ENCODE data around the gene CERK.
A peak's percentile ranks its signal among the peaks of the same experiment; 100 is the strongest.

Gene CERK

GRCh38 chr22:46674906-46675305, 63.1 kb downstream of the CERK start:
- DNase-seq (ENCODE audit: low read depth in 1 of 2, low spot score in 1 of 2): no peak
- H3K4me3 ChIP-seq (replicated peaks; ENCODE audit: insufficient read depth, low read length): no peak overlapping the region
- H3K27me3 ChIP-seq (ENCODE audit: insufficient read depth, poor library complexity, severe bottlenecking): no peaks in the 10 kb centered on the region
- peak overlapping the region; percentile 66 for H3K27ac ChIP-seq (replicated peaks)
- TF ChIP-seq GABPA (IDR thresholded peaks at IDR 0.05; ENCODE audit: low read depth) (no peak), CTCF (IDR thresholded peaks at IDR 0.05; ENCODE audit: insufficient read depth, low read length) (no peak), REST (IDR thresholded peaks at IDR 0.05; ENCODE audit: insufficient replicate concordance, low read depth) (no peak), POLR2AphosphoS5 (IDR thresholded peaks at IDR 0.05; ENCODE audit: low read depth) (no peak), SPI1 (IDR thresholded peaks at IDR 0.05; ENCODE audit: borderline replicate concordance, low read depth) (no peak)

GRCh38 chr22:46674367-46674781, 63.7 kb downstream of the CERK start:
- H3K4me3 ChIP-seq (replicated peaks; ENCODE audit: insufficient read depth, low read length): no peak overlapping the region

GRCh38 chr22:46673662-46674236, 64.3 kb downstream of the CERK start:
- DNase-seq (ENCODE audit: low read depth in 1 of 2, low spot score in 1 of 2): no peak
- TF ChIP-seq CTCF (IDR thresholded peaks at IDR 0.05; ENCODE audit: insufficient read depth, low read length) (no peak), REST (IDR thresholded peaks at IDR 0.05; ENCODE audit: insufficient replicate concordance, low read depth) (no peak), GABPA (IDR thresholded peaks at IDR 0.05; ENCODE audit: low read depth) (no peak), SPI1 (IDR thresholded peaks at IDR 0.05; ENCODE audit: borderline replicate concordance, low read depth) (no peak), POLR2AphosphoS5 (IDR thresholded peaks at IDR 0.05; ENCODE audit: low read depth) (no peak)
- peak overlapping the region; percentile 66 for H3K27ac ChIP-seq (replicated peaks)
- no peaks in the 10 kb centered on the region for H3K27me3 ChIP-seq (ENCODE audit: insufficient read depth, poor library complexity, severe bottlenecking)
- no peak overlapping the region for H3K4me3 ChIP-seq (replicated peaks; ENCODE audit: insufficient read depth, low read length)

More at GRCh38 chr22:46674367-46674781, 63.7 kb downstream of the CERK start:
- DNase-seq (ENCODE audit: low read depth in 1 of 2, low spot score in 1 of 2): peak; percentile 32 to 86
- TF ChIP-seq POLR2AphosphoS5 (IDR thresholded peaks at IDR 0.05; ENCODE audit: low read depth) (peak; percentile 87), REST (IDR thresholded peaks at IDR 0.05; ENCODE audit: insufficient replicate concordance, low read depth) (no peak)
- no peaks in the 10 kb centered on the region for H3K27me3 ChIP-seq (ENCODE audit: insufficient read depth, poor library complexity, severe bottlenecking)
- H3K27ac ChIP-seq (replicated peaks): peak overlapping the region; percentile 66

Data from HL-60 (cell line).